ENCODE data around the gene RARA.

The RARA gene

DNA sequence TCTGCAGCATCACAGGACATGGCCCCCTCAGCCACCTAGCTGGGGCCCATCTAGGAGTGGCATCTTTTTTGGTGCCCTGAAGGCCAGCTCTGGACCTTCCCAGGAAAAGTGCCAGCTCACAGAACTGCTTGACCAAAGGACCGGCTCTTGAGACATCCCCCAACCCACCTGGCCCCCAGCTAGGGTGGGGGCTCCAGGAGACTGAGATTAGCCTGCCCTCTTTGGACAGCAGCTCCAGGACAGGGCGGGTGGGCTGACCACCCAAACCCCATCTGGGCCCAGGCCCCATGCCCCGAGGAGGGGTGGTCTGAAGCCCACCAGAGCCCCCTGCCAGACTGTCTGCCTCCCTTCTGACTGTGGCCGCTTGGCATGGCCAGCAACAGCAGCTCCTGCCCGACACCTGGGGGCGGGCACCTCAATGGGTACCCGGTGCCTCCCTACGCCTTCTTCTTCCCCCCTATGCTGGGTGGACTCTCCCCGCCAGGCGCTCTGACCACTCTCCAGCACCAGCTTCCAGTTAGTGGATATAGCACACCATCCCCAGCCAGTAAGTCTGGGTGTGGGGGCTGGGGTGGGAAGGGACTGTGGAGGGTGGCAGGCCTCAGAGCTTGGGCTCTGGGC is 22.0 kb downstream of the RARA start:
- DNase-seq = no peak

DNA sequence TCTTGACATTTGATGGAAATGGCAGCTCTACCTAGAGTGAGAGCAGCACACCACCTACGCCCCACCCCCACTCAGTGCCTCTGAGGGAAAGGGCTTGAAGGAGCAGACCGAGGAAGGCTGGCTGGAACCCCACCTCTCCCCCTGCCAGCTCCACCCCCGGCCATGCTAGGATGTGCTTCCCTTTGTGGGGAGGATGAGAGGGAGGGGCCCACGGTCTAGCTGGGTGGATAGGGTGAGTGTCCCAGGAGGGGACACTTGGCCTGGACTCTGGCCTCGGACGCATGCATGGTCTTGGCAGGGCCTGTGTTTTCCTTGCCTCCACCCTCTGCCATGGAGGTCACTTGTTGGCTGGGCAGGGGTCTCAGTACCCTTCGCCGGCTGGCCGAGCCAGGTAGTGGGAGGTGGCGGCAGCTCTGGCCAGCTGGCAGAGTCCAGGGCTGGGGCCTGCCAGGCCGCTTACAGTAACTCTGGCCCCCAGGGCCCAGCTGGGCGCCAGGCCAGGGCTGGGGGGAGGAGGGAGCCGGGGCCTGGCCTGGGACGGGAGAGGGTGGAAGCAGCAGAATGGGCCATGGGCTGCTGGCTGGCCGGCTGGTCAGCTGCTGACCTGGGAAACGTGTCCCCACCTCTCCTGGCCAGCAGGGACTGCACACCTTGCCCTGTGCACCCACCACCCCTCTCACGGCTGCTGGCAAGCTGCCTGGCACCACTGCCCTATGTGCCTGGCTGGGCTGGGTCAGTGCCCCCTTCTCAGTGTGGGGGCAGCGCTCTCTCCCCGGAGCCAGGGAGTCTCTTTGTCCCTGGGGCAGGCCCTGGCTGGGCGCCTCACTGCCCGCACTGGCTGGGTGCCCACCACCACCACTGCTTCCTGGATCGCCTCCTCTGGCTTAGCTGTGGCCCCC is 23.0 kb downstream of the RARA start:
- DNase-seq = peak; percentile 93

DNA sequence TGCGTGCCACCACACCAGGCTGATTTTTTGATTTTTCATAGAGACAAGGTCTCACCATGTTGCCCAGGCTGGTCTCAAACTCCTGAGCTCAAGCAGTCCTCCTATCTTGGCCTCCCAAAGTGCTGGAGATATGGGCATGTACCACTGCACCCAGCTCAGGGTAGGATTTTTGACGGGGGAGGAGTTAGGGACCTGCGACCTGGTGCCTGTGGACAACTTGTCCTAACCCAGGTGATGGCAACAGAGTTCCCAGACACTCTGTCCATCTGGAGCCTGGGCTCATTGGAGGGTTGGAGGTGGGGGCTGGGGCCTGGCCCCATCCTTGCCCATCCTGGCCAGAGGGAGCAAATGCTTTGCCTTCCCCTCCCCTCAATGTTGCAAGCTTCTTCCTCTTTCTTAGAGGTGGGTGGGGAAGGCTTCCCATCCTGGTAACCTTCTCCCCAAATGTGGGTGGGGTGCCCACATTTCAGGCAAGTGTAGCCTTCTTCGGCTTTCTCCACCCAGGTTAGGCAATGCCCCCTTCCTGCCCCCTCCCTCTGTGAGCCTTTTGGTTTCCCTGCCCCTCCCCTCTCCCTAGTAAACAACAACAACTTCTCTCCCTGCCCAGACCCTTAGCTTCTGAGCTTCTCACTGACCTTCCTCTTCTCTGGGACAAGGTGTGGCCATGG is 24.9 kb downstream of the RARA start:
- DNase-seq = no peak

DNA sequence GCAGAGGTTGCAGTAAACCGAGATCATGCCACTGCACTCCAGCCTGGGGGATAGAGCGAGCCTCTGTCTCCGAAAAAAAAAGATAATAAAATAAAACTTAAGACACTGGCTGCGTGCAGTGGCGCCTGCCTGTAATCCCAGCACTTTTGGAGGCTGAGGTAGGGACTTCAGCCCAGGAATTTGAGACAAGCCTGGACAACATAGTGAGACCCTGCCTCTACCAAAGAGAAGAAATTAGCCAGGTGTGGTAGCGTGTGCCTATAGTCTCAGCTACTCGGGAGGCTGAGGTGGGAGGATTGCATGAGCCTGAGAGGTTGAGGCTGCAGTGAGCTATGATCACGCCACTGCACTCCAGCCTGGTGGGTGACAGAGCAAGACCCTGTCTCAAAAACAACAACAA is 26.6 kb downstream of the RARA start:
- DNase-seq = no peak

DNA sequence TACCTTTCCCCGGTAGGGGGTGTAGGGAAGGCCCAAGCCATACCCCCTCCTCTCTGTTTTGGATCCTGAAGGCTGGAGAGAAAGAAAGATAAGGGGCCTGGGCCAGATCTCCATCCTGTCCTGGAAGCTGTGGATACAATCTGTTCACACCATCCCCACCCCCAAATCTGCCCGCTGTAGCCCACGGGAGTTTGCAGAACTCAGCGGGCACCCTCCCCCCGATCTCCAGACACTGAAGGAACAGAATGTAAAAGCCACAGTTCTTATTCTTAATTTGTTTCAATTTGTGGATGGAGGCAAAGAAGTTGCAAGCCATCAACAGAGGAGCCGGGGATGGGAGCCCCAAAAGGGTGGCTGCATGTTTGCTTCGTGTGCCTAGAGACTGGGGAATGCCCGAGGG is 28.4 kb downstream of the RARA start:
- no peak for DNase-seq

DNA sequence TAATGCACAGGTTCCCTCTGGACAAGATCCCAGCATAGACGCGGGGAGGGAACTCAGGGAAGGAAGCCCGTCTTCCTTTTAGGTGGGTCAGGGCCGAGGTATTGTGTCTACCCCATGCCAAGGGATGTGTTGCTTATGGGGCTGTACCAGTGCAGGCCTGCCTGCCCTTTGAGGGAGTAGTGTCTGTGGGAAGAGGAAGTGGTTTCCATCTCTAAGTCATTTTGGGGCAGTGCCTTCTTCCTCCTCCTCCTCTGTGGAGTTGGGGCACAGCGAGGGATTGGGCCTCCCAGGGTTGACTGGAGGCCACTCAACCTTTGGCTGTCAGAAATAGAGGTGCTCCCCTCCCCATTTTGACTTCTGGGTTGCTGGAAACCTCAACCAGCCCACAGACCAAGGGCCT is 29.1 kb downstream of the RARA start:
- no peak for DNase-seq

DNA sequence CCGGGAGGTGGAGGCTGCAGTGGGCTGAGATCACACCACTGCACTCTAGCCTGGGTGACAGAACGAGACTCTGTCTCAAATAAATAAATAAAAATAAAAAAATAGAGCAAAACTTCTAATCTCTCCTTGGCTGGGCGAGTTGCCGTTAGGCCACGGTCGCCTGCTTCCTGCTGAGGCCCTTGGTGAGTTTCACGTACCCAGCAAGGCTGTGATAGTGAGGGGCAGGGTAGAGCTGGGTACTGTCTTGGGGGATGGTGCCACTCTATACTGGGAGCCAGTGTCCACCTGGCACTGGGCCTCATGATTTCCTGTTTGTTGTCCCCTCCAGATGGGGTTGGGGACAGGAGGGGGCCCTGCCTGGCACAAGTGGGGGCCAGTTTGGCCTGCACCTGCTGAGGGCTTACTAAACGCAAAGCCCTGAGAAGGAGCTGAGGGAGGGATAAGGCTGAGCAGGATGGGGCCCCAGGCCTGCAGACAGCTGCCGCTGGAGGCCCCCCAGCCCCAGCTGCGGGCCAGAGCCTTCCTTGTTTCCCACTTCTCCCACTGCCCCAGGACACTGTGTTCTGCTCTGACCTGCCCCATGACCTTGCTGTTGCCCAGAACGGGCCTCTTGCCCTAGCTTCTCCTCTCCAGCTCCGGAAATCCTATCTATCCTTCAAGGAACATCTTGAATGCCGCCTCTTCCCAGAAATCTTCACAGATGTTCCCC is 30.1 kb downstream of the RARA start:
- no peak for DNase-seq

DNA sequence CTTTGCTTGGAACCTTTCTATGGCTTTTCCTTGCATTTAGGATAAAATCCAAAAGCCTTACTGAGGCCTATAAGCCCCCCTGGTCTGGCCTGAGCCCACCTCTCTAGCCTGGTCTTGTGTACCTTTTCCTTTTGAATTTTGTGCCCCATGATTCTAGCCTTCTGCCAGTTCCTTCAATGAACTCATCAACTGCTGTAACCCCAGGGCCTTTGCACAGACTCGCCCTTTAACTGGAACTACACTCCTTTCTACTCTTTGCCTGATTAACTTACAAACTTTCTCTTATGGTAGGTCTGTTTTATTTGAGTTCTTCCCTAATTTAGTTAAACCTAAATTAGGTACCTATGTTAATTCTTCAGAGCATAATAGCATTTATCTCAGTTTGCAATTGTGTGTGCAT is 31.3 kb downstream of the RARA start:
- no peak for DNase-seq

DNA sequence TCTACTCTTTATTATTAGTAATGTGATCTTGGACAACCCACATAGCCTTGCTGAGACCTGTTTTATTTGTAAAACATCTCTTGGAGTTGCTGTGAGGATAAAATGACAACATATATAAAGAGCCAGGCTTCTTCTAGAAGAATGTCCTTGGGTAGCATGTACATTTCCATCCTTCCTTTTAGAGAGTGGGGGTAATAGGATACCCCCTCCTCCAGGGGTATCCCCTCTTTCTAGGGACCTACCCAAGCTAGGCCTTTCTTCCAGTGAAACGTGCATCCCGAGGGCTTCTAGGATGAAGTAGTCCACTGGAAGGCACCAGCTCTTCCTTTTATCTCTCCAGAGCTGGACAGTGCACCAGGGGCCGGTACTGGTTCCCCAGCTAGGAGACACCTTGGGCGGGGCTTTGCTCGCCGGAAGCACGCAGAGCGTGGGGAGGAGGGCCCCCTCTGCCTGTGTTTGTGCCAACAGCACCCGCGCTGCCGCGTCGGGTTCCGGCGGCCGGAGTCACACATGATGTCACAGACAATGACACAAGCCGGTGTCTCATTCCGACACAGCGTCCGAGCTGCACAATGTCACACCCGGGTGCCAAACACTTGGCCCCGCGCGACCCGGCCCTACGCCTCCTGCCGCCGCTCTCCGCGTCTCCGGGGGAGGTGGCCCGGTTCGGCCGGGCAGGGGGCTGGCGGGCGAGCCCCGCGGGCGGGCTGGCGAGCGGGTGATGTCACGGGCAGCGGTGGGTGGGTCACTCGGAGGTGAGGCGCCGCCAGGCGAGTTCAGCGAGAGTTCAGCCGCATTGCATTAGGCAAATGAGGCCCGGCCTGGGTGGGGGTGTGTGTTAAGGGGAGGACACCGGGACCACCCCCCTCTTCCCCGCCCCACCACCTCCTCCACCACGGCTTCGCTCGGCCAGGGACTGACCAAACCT is 32.2 kb downstream of the RARA start:
- DNase-seq = peak; percentile 75

DNA sequence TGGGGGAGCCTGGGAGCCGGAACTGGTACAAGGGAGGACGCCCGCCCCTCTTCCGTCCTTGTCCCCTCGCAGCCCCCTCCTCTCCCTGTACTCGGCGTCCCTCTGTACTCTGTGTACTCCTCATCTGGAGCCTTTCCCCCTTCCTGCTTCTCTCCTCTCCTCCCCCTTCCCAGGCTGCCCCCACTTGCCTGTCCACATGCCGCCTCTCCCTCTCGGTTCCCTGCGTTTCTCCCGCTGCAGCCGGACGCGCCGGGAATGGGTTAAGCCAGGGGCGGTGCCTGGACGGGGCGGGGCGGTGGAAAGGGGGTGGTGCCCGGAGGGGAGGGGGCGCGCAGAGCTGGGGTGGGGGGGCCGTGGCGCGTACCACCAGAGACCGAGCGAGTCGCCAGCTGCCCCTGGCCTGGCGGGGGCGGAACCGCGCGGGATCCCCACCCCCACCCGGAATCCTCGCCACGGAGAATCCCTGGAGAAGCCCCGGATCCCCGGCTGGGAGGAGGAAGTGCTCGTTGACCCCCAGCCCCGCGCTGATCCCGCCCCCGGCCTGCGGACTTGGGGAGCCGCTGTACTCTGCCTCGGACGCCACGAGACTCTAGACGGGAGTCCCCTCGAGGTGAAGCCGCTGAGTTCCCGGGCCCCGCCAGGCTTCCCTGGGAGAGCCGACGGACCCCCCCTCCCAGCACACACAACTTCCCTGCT is 33.0 kb downstream of the RARA start:
- DNase-seq = peak; percentile 21

DNA sequence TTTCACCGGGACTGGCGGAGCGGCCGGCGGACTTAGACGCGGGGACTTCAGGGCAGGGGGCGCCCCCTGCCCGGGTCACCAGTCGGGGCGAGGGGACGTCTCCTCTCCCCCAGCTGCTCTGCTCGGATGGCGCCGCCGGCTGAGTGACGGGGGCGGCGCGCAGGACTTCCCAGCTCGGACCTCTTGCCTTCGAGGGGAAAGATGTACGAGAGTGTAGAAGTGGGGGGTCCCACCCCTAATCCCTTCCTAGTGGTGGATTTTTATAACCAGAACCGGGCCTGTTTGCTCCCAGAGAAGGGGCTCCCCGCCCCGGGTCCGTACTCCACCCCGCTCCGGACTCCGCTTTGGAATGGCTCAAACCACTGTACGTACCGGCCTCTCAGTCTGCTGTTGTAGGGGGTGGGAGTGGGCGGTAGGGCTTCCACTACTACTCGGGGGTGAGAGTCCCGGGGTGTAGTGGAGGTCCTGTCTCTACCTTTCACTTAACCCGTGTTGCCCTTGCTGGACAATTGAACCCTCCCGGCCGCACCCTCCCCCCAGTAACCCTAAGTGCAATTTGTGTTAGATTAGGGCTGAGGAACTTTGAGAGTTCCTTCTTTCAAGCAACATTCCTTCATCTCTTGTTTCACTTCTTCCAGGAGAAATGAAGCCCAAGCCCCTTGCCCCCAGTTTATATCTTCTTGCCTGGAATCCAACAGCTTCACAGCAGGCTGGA is 33.7 kb downstream of the RARA start:
- no peak for DNase-seq

DNA sequence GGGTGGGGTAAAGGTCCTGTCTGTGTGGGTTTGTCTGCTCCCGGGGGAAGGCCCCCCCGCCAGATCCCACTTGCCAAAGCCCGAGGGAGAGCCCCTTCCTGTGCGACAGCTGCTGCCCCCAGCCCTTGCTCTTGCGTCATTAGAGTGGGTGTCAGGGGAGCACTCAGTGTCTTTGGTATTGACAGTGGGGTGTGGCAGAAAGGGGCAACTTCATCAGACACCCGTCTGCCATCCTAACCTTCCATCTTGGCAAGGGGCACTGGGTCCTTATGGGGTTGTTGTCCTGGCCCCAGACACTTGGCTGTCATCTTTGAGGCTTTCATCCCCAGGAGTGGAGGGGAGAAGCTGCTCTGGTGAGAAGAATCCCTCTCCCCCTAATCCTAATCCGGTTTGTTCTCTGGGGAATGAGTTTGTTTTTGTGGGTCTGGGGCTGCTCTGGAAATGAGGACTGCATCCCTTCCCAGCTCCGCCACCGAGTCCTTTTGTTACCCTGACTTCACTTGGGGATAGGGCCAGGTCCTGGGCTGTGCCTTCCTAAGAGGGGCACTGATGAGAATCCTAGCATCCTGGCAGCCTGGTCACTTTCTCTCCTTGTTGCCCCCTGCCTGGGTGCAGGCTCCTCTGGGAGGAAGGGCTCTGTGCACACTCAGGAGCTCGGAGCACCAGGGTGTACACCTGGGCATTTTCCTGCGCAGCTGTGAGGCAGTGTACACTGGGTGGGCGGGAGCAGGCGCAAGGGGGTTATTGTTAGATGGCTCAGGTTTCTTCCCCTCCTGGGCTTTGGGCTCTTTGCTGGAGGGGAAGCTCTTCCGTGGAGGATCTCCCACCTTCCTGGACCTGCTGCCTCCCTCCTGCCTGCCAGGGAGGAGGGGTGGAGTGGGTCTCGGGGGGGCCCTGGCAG is 34.5 kb downstream of the RARA start:
- no peak for DNase-seq

DNA sequence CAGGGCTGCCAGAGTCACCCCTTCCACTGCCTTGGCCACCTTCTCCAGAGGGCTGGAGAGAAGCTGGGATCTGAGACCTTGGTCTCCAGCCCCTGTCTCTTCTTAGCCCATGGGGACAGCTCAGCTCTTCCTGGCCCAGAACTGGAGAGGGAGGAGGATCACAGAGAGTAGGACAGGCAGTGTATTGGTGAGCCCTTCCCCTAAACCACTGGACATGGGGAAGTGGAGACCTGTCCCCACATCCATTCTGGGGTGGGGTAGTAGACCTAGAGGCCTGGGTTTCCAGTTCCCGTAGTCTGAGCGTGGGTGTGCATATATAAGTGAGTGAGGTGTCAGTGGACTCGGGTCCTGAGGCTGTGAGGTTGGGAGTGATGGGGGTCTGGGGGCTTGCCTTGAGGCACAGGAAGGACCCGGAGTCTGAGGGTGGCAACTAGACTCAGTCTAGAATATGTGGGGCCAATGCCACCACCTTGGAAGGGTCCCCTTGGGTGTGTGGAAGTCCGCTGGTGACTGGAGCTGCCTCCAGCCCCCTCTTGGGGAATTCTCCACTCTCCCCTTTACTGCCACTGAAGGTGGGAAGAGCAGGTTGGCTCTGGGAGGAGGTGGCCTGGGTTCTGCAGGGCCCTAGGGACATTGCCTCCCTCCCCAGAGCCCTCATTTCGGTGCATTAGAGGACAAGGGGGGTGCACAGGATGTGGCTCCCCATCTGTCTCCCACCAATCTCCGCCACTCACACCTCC is 35.6 kb downstream of the RARA start:
- no peak for DNase-seq

DNA sequence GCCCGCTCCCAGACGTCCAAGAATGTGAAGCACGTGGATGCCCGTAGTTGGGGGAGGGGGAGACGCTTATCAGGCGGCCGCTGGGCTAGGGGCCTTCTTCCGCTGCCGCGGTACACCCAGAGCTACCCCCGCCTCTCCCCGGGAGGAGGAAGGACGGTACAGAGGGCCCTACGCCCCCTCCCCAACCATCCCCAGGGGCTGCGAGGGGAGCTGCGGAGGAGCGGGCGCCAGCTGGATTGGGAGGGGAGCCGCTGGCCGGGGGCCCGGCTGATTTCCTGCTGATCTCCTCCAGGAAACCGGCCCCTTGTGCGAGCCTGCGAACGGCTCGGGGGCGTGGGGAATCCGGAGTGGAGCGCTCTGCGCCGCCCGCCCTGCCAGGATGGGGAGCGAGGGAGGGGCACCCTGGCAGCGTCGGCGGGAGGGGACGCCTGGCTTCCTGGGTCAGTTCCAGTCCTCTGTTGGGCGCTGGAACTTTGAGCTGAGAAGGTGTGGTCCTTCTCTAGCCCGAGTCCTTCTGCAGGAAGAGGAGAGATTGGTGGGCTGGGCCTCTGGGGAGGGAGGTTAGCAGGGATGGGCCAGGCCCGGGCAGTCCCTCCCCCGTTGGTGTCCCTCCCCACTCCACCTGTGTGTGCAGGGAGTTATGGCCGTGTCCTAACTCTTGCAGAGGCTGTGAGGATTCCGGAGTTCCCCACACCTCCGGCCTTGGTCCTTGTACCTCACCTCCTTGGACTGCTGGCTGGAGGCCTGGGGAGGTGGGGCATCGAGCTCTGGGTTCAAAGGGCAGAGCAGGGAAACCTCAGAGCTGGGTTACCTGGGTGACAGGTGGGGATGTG is 36.4 kb downstream of the RARA start:
- peak; percentile 54 for DNase-seq

DNA sequence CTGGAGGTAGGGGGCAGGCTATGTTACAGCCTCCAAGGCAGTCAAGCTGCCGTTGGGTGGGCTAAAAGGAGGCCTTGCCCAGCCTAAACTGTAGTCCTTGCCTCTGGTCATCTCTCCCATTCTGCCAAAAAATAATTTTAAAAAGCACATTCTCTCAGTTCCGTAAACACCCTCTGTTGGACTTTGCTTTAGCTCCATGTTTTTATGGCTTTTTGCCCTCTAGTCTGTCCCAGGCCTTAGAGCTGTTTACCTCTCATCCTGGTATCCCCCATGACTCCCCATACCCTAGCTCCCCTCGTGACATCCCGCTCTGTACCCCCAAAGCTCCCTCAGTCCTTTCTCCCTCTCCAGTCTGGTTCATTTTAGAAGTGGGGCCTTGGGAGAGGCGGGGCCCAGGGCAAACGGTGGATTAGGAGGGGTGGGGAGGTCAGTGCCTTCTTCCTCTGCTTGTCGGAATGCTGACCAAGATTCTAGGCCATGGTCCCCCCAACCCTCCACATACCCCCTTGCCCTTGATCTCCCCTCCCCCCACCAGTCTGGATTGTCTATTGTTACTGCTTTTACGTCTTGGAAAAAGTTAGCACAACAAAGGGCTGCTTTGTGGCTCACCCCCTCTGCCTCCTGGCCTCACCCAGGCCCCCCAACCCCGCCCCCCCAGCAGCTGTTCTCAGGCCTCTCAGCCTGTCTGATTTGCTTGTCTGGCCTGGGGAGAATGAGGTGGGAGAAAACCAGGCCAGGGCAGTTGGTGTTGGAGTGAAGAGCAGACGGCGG is 37.2 kb downstream of the RARA start:
- DNase-seq = no peak

DNA sequence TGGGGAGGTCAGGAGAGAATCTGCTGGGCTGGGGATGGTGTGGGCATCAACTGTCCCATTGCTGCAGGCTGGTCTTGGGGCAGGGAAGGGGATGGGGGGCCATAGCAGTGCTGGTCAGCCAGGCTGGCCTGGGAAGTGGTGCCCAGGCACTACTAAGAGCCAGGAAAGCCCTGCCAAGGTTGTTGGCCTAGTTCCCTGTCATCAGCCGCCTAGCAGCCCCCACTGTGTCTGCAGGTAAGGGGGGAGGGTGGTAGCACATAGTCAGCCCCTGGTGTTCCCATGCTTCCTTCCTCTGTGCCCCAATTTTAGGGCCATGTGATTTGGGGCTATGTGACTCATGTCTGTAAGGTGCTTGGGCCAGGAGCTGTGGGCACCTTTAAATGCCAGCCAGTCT is 37.8 kb downstream of the RARA start:
- no peak for DNase-seq

Measured in NCI-H510A treated with DMSO at 0.1 percent for 48 hours (cell line).